Stimulated activated CD8-positive, alpha-beta memory T cell treated with anti-CD3 and anti-CD28 coated beads, Interleukin-12 subunit alpha, Interleukin-12 subunit beta, amount 100 ng/mL, for 4 hours (primary cell): ENCODE results near the gene NDUFS4.
"Not testable (repeated sequence)": the region's sequence is repeated elsewhere in the genome, so short reads cannot be mapped to it uniquely, and the experiment has no call there.

ENCODE experiments used
- DNase-seq: peaks from one replicate; pipeline ENCODE4 v3.0.0-alpha.2; 2020; ENCODE audit warnings: low read depth

The NDUFS4 gene

DNA sequence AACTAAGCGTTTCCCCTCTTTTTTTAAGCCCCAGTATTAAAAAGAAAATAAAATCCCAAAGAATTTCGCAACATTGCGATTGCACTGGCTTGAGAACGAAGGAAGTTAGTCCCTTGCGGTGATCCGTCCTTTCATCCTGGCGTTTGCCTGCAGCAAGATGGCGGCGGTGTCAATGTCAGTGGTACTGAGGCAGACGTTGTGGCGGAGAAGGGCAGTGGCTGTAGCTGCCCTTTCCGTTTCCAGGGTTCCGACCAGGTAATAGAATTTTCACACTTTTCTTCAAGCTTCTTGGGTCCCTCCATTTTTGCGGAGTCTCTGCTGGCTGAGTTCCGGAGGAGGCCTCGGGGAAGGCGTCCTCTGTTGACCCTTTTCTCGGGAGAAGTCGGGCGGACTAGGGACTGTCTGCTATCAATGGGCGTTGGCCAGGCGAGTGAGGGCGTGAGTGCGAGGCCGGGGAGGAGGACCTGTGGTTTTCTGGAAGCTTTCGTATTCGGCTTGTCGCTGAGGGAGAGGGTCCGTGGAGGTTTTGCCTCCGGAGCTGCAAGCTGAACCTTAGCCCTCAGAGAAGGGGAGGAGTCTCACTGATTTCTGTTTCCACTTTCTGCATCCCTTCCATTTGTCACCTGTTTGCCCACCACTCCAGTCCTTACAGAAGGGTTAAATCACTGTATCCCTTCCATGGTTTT, at the start of gene NDUFS4:
NDUFS4 (plus strand) TSS at position 134 of the 686 bp plus-strand sequence; CDS start at position 158, 24 bp downstream.
- DNase-seq, result peak; percentile 52

DNA sequence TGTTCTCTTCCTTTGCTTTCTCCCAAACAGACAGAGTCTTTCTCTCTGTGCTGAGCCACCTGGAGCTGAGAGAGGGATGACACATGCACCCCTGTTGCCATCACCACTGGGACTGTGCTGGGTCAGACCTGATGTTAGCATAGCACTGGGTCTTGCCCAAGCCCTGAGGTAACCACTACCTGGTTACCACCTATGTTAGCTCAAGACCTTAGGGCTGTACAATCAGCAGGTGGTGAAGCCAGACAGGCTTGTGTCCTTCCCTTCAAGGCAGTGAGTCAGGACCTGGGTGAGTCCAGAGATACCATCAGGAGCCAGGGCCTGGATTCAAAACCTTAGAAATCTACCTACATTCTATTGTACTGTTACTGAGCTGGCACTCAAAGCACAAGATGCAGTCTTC, 47.9 kb upstream of the NDUFS4 start:
- no peak for DNase-seq

DNA sequence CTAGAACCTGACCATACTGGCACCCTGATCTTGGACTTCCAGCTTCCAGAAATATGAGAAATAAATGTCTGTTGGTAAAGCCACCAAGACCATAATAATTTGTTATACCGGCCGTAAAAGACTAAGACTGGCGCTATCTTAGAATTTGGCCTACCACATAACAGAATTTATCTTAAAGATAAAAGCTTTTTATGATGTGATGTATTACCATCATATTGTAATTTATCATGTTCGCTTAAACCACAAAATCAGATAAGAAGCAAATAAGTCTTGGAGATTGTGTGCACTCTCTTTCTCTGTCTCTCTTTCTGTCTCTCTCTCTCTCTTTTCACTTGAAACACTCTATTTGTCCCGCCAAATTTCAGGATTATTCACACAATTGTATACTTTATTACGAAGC, 44.5 kb upstream of the NDUFS4 start:
- DNase-seq, result no peak

DNA sequence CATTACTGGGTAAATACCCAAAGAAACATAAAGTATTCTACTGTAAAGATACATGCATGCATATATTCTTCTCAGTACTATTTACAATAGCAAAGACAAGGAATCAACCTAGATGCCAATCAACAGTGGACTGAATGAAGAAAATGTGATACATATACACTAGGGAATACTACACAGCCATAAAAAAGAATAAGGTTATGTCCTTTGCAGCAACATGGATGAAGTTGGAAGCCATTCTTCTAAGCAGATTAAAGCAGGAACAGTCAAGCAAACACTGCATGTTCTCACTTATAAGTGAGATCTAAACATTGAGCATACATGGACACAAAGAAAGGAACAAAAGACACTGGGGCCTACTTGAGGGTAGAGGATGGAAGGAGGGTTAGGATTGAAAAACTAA, 39.6 kb upstream of the NDUFS4 start:
- DNase-seq, result no peak

DNA sequence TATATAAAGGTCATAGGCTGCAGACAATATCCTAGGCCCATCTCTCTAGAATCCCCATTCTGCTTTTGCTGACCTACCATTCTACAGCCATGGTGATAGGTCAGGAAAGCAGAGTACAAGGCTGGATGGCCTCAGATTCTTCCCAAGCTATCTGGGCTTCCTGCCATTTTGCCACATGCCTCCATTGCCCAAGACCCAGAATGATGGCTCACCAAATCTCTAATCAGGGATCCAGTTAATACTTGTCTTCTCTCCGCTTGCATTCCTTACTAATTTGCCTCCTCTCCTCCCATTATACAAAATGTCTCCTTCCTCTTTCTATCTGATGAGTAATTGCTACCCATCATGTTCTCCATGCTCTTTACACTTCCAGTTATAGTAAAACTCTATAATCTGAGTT, 22.7 kb upstream of the NDUFS4 start:
- no peak for DNase-seq

DNA sequence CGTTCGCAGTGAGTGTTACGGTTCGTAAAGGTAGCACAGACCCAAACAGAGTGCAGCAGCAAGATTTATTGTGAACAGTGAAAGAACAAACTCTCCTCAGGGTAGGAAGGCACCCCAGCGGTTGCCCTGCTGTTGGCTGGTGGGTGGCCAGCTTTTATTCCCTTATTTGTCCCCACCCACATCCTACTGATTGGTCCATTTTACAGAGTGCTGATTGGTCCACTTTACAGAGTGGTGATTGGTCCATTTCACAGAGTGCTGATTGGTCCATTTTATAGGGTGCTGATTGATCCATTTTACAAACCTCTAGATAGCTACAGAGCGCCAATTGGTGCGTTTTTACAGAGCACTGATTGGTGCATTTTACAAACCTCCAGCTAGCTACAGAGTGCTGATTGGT, 19.7 kb upstream of the NDUFS4 start:
- not testable (repeated sequence) for DNase-seq

DNA sequence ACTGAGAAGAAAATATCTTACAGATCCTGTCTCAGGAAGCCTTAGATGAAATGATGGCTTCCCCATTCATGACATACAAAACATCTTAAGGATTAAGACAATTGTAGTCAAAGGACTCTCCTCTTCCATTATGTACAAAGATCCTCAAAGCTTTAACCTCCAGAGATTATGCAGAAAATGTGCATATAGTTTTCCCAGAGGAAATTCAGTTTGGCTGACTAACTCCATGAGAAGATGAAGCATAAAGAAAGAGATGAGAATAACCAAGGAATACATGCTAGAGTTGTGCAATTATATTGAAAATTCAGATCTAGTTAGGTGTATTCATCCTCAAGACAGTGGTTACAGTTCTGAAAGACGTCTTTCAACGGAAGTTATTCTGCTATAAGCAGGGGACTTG, 18.6 kb upstream of the NDUFS4 start:
- no peak for DNase-seq

DNA sequence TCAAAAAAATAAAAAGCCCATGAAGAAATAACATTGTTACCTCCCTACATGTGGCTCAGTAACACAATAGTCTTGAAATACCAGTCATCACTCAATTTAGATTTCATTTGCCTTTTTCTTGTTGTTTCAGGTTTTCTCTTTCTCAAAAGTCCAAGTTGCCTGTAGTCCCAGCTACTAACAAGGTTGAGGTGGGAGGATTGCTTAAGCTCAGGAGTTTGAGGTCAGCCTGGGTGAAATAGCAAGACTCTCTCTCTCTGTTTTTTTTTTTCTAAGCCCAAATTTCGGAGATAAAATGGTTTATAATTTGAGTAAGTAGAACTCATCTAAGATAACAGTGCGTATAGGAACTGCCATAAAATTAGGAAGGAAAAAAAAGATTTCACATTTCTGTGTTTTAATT, 17.5 kb upstream of the NDUFS4 start:
- DNase-seq, result no peak

DNA sequence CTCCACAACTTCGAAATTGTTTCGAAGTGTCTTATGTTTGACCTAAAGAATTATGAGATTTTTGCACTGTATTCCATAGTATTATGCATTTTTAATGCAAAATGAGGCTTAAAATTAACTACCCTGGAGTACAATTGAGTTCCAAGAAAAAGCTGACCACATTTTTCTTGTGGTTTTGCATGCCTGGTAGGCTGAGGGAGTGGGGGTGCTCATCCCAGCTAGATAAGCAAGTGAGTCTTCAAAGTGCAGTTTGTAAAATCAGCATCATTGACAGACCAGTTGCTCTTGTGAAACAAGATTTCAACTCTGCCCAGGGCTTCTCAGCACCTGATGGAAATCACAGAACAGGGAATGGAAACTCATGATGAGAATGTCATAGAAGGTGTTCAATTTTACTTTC, 17.0 kb upstream of the NDUFS4 start:
- no peak for DNase-seq

DNA sequence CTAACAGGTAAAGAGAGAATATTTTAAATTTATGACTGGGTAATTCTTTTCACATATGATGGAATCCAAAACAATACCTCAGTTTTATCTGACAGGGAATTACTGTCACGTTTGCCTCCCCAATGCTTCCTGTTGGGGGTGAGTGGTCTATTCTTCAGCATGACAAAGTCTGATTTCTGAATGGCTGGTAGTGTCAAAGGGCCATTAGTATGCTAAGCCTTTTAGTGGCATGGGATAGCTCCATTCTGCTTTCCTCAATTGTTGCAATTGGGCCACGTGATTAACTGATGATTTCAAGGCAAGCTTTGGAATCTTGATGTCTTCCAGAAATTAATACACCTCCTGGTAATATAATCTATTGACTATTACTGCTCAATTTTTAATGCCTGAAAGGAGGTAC, 14.7 kb upstream of the NDUFS4 start:
- no peak for DNase-seq

DNA sequence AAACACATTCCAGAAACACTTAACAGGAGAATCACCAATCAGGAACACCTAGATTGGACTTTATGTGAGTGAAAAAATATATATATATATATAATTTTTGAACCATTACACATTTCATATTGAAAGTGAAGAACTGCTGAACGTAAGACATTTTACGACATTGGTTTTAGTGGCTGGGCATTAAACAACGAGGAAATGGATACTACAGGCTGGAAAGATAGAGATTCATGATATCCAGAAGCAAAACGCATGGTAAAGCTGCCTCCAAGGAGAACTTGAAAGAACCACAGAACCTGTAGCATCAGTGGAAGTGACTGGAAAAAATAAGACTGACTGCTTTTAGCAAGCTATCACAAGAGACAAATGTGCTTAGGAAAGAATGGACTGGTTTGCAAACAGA, 13.2 kb upstream of the NDUFS4 start:
- DNase-seq, result no peak

DNA sequence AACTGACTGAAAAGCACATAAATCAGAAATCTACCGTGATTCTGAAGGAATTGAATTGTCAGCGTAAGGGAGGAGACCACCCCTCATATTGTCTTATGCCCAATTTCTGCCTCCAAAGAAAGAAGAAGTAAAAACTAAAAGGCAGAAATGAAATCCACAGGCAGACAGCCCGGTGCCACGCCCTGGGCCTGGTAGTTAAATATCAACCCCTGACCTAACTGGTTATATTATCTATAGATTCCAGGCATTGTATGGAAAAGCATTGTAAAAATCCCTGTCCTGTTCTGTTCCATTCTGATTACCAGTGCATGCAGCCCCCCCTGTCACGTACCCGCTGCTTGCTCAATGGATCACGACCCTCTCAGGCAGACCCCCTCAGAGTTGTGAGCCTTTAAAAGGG, 11.9 kb upstream of the NDUFS4 start:
- DNase-seq, result not testable (repeated sequence)

DNA sequence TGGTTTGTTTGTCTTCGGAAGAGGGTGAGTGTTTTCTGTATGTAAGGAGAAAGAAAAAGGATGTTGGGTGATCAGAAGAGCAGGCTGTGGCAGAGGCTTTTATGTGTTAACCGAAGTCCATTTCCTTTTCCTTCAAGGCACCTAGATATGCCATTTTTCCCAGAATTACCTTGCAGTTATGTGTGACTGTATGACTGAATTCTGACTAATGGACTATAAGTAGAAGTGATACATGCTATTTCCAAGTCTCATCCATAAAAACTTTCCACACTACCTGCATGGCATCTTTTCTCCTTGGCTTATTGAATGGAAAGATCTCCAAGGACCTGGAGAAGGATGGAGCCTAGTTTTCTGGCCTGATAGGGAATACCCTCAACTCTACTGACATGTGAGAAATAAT, 10.6 kb upstream of the NDUFS4 start:
- no peak for DNase-seq

DNA sequence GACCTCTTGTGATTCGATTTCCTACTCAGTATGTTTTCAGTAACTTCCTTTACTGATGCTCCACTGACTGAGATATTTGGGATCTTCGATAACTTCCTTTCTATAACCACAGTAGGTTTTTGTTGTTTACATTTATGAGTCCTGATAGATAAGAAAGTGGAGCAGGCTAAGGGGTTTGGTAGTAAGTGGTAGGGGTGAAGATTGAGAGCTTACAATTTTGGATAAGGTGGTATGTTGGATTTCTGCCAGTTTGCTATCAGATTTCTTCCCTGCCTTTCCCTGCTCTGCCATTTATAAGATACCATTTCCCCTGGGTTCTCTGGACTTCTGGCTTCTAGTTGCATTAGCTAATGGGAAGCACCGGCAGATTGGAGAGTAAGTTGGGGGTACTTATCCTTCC, 7.9 kb upstream of the NDUFS4 start:
- DNase-seq, result no peak

DNA sequence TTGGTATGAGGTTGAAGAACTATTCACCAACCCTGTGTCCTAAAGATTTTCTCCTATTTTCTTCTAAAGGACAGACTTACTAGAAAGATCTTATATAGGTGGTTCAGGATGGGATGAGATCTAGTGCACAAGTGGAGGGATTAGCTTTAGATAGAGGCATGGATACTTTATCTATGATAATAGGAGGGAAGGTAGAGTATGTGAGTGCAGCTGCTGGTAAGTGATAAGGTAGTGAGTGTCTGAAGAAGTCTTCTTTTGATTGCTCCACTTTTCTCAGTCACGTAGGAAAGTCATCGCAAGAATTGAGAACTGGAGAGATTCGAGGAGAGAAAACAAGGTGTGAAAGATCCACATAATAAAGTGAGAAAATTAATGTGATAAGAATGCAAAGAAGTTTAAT, 6.0 kb upstream of the NDUFS4 start:
- no peak for DNase-seq

DNA sequence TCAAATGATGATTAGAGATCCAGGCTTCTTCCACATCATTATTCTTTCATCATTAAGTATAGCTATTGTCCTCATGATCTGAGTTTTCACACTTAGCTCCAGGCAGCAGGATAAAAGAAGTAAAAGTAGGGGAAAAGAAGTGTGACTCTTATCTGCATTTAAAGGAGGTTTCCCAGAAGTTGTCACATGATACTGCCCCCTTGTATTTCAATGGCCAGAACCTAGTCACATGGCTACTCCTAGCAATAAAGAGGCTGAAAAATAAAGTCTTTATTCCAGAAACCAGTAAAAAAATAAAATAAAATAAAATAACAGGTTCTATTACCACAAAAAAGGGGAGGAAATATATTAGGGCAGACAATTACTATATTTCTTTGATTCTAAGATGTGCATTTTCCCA, 5.3 kb upstream of the NDUFS4 start:
- no peak for DNase-seq

DNA sequence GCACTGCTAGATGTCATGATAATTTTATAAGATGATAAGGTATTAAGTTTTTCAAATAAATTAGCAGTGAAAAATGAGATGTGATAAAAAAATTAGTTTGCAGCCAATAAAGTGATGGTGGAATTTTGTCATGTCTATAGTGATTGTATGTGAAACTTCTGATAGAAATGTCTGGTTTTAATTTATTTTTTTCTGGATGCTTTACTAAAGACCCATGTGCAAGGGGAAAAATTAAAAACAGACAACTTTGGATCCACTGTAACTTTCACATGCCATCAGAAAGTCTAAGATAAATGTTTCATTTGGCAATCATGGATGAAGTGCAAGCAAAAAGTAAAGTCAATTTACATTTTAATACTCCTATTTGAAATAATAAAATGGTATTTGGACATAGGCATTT, 4.4 kb upstream of the NDUFS4 start:
- no peak for DNase-seq

DNA sequence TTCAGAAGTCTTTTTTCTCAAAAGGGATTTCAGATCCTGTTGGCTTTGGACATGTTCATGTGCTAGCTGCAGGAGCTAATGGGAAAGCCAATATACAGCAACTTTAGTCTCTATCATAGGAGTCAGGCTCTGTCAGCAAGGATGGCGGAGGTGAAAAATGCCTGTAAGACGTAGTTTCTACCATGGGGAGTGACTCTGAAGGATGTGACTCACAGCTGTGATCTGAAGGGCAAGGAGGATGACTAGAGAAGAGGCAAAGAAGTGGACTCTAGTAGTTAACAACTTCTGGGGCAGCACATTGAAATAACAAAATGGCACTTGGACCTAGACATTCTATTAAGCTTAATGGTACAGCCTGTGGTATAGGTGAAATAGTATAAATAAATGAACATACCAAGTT, 3.1 kb upstream of the NDUFS4 start:
- no peak for DNase-seq

DNA sequence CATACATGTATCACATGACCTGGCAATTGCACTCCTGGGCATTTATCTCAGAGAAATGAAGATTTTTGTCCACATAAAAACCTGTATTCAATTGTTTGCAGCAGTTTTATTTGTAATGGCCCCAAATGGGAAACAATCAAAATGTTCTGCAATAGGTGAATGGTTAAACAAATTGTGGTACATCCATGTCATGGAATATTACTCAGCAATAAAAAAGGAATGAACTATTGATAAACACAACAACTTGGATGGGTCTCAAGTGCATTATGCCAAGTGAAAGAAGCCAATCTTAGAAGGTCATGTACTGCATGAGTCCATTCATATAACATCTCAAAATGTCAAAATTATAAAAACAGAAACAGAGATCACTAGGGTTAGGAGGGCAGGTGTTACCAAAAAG, 1.5 kb upstream of the NDUFS4 start:
- no peak for DNase-seq

DNA sequence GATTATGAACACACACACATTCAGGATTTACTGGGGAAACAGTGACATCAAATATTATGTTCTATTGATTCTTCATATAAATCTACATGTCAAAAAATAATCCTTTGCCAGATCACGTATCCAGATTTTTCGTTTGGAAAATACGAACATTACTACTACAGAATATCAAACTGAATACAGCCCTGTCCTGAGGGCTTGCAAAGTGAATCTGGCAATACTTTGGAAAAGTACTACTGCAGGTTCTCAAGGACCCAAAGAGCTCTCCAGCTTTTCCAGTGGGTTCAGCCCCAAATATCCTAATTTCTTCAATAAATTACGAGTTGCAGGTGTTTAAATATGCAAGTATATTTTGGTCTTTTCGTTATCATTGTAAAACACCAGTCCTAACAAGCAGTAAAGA, 411 bp upstream of the NDUFS4 start:
- DNase-seq, result no peak

DNA sequence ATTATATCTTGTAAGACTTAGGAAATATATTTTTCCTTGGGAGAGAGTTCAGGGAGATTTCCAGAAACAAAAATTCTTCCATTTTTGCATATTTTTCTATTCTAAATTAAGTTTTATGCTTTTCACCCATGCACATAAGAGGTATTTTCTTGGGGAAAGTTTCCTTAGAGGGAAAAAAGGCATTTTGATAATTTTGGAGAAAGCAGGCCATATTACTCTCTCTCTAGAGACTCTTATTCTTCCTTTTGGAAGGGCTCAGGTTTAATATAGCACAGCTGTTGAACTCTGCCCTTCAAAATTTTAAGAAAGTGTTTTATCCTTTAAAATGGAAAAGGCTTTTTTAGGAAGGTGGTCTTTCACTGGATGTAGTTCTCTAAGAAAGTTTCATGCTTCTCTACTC, 8.0 kb downstream of the NDUFS4 start:
- no peak for DNase-seq

DNA sequence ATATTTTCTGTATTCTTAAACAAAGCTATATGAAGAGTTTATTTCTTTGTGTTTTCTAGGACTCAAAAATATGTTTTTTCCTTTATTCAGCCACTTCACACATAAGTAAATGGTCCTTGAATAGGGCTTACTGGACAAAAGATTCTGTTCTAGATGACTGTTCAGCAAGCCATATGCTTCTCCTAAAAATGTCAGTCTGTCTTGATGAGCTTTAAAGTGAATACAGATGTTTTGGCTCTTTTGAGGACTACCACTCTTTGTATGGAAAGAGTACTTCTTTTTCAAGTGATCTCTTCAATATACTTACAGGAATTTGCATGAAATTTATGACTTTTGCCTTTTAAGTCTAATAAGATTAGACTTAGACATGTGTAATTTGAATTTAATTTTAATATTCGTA, 8.4 kb downstream of the NDUFS4 start:
- DNase-seq, result no peak

DNA sequence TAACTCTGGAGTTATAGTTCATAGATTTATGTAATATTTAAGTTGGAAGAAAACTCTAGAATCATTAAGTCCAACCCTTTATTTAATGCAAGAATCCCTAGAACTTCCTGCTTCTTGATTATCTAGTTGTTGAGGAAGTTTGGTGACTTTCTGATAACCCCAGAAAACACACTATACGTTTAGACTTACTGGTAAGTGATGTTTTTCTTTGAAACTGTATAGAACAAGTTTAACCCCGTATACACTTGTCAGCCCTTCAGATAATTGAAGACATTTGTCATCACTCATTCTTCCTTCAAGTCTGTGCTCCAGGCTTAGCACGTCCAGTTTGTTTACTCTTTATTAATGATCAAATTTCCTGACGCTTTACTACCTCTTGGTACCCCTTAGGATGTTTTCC, 9.0 kb downstream of the NDUFS4 start:
- DNase-seq, result no peak

DNA sequence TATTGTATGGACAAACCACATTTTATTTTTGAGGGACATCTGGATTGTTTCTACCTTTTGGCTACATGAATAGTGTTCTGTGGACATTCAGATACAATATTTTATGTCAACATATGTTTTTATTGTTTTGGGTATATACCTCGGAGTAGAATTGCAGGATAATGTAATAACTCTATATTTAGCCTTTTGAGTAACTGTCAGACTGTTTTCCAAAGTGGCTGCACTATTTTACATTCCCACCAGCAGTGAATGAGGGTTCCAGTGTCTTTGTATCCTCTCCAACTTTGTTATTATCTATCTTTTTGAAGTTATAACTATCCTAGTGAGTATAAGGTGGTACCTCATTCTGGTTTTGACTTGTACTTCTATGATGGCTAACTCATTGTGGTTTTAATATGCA, 11.0 kb downstream of the NDUFS4 start:
- DNase-seq, result no peak

DNA sequence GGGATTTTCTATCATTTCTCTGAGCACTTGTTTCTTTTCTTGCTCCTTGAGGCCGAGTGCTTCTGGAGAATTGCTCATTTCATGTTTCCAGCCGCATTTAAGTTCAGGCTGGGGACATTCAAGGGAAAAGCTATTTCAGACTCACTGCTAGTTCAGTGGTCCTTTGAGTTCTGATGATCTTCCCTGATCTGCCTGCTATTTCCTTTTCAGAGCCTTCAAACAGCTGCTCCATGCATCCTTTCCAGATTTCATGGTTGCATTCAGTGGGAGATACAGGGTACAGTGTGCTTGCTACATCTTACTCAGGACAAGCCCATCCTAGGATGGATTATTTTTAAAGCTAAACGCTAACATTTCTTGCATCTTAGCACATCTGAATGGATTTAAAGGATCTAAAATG, 14.7 kb downstream of the NDUFS4 start:
- DNase-seq, result no peak
